HG02759 (cell line): ENCODE measurements around the gene RAP2B.
"Not testable (repeated sequence)": the region's sequence is repeated elsewhere in the genome, so short reads cannot be mapped to it uniquely, and the experiment has no call there.

Source experiments
- ATAC-seq: cut with Tn5 transposase; IDR thresholded peaks from one replicate; pipeline ENCODE4 v1.9.1; 2021; ENCODE audit warnings: mild to moderate bottlenecking, moderate library complexity; ENCODE audit not compliant: unreplicated experiment

RAP2B gene

GRCh38 chr3:153190923-153191322 lies 28.9 kb downstream of the RAP2B start:
- no peak for ATAC-seq

- ATAC-seq = no peak
These were observed 30.3 kb downstream of the RAP2B start for GRCh38 chr3:153192327-153192726.

DNA sequence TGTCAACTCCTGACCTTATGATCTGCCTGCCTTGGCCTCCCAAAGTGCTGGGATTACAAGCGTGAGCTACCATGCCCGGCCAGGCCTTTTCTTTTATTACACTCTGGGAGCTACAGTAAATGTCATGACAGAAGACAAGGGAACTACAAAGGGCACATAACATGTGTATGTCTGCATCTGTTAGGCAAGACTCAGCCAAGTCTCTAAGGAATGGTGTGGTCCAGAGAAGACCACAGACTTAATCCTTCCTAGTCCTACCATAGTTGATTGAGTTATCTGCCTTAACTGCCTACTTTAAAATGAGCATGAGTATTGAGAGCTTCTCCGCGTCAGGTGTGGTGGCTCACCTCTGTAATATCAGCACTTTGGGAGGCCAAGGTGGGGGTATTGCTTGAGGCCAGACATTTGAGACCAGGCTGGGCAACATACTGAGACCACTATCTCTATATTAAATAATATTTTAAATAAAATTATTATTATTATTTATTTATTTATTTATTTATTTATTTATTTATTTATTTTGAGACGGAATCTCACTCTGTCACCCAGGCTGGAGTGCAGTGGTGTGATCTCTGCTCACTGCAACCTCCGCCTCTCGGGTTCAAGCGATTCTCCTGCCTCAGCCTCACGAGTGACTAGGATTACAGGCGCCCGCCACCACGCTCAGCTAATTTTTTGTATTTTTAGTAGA lies 31.9 kb downstream of the RAP2B start:
- ATAC-seq = not testable (repeated sequence)

GRCh38 chr3:153195349-153195879 lies 33.4 kb downstream of the RAP2B start:
- ATAC-seq = no peak

DNA sequence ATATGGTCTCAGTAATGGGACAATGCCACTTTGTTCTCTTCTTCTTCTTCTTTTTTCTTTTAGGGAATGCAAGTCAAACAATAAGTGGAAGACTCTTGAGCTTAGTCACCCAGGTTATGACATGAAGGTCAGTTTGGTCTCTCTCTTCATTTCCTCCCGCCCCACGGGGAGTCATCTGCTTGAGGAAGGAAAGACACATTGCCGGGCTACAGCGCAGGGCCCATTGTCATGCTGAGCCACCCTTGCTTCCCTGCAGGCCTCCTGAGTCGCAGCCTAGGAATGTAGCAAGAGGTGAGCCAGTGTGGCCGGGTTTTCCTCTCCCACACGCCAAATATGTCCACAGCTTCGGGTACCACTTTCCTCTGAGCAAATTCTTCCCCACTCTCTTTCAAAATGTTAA lies 47.6 kb downstream of the RAP2B start:
- no peak for ATAC-seq

DNA sequence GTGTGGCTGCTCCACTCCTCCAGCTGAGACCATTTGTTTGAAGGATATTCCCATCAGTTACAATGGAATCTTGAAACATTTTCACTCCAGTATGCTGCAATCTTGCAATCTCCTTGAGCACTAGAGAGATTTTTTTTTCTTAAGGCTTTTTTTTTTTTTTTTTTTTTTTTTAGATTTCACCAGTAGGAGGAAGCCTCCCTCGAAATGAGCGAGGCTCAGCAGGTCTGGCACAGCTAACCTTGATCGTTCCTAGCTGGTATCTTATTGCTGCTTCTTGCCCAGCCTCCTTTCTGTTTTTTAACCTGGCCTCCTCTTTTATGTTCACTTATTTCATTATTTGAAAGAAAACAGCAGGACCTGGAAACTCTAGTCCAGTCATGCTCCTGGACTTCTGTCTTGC lies 48.1 kb downstream of the RAP2B start:
- ATAC-seq = no peak

- ATAC-seq = no peak
These were observed 48.6 kb downstream of the RAP2B start for GRCh38 chr3:153210660-153211059.

DNA sequence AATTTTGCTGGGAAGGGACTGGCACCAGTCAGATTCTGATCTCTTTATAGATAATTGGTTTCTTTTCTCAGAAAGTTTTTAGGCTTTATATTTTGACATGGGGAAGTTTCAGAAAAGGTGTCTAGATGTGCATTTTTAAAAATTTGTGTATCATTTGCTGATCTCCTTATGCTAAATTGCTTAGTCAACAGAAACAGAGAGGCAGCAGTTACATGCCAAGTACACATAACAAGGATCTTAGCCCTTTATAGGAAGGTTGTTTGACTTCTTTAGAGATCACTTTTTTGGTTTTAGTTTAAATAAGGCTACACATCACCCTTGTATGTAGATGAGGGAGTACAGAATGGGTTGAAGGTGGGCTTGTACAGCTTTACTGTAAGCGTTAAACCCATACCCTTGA lies 53.5 kb downstream of the RAP2B start:
- no peak for ATAC-seq

GRCh38 chr3:153215966-153216365 lies 53.9 kb downstream of the RAP2B start:
- ATAC-seq = no peak

GRCh38 chr3:153216928-153217327 lies 54.9 kb downstream of the RAP2B start:
- no peak for ATAC-seq

DNA sequence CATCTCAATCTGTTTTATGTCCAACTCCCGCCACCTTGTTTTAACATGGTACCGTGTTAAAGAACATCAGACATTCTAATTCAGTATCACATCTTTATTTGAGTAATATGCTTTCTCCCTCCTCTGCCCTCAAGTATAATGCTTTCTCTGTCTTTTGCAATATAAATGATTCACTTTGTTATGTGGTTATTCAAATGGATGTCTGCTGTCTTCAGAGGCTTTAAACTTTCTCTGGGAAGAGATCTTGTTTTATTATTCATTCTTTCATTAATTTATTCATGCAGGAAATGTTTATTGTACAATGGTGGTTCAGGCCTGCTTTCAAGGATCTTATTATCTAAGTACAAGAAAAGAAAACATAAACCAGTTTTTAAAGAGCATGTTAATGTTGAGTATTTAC lies 57.1 kb downstream of the RAP2B start:
- ATAC-seq = no peak
